ENCODE data around the gene ADCY9.
A peak's percentile ranks its signal among the peaks of the same experiment; 100 is the strongest.

Gene ADCY9

DNA sequence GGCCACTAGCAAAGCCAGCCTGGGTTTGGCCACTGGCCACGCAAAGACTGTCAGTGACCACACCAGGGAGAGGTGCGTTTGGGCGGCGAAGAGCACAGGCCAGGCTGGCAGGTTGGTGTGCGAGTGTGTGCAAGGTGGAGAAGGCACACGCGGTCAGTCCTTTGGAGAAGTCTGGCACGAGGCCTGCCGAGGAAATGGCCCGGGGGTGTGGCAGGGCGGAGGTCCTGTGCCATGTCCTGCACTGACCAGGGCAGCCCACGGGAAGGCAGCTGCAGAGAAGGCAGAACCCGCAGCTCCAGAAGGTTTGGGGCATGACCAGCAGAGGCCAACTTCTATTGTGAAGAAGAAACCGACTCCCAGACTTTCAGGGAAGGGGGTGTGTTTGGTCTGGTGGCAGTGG lies 90.8 kb downstream of the ADCY9 start:
- no peak for DNase-seq

DNA sequence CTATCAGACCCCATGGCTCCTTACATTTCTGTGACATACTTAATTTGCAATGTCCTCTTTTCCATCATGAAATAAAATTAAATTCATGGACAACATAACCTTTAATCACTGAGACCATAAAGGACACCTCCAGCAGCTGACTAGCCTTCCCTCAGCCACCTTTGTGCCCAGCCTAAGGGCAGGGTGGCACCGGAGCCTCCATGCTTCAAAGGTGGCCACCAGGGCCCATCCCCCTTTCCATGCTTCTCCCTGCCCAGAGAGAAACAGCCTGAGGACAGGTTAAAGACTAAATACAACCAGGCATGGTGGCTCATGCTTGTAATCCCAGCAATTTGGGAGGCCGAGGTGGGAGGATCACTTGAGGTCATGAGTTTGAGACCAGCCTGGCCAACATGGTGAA lies 94.3 kb downstream of the ADCY9 start:
- DNase-seq = no peak

DNA sequence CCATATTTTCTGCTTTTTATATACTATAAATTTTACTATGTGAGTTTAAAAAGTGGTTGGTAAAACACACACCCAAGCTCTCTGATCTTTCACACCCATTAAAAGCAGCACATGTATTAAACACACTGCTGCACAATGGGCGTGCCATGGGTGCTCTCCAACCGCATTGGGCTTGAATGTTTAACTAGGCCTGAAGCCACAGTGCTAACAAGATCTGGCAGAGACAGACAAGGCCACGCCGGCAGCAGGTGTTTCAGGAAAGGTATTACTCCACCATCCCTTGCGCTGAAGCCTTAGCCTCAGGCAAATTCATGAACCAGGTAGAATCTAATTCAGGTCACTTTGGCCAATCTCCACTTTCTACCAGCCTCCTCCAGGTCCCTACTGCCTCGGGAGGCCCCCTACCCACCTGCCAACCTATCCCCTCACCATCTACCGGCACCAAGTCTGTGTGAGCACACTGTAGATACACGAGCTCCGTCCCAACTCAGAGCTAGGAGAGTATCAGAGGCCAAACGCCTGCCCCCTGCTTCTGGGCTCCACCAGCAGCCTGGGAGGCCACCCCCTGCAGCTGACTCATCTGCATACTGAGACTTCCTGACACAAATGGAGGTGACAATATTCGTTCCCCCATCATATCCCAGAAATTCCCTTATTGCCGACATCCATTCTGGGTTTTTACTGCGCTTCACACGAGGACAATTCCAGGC lies 95.0 kb downstream of the ADCY9 start:
- peak; percentile 95 for DNase-seq

DNA sequence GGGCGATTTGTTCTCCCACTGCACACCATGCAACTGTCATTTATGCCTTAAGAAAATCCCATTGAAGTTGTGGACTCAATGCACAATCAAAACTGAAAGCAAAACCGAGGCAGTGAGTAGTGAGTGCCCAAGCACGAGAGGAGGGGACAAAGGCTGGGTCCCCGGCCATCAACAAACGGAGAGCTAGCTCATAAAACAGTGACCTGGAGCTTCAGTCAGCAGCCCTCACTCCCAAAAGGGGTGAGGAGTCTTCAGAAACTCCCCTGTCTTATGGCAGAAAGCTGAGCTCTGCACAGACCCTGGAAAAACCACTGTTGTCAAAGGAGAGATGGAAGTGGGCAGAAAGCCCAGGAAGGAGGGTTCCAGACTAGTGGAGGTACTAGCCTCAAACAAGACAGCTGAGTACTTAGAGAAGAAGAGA lies 96.9 kb downstream of the ADCY9 start:
- DNase-seq = peak; percentile 88

DNA sequence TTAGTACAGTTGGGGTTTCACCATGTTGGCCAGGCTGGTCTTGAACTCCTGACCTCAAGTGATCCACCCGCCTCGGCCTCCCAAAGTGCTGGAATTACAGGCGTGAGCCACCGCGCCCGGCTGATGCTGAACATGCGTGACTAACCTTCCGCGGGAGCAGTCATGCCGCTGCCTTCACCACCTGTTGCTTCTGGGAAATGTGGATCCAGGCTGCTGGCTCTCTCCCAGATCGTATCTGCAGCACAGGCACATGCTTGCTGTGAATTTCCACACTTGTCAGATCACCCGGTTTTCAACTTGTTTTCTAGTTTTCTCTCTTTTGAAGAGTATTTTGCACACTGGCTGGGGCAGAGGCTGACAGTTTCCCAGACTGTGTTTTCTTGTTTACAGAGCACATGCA lies 97.9 kb downstream of the ADCY9 start:
- DNase-seq = no peak

DNA sequence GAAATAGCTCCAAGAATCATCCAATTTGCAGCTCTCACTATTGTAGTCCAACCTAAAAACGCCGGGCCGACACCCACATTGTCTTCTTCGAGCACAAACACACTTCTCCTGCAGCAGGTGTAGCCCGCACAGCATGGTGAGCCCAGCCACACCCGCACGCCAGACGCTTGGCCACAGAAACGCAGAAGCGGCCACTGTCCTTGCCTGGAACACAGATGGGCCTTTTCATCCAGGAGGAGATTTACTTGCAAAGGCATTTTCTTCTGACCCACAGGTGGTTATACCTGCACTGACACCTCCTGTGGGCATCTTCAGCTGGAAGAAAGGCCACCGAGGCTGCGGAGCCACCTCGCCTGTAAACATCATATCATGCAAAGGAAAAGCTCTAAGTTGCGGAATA lies 98.4 kb downstream of the ADCY9 start:
- DNase-seq = no peak

DNA sequence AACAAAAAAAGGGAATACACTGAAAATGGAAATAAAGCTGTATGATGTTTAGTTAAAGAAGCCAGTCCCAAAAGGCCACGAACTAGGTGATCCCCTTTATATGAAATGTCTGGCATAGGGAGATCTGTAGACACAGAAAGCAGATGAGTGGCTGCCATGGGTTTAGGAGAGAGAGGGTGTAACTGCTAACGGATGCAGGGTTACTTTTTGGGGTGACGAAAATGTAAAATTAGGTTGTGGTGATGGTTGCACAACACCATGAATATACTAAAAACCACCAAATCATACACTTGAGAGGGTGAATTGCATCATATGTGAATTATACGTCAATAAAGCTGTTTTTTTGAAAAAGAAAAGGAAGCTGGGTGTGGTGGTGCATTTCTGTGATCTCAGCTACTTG lies 99.6 kb downstream of the ADCY9 start:
- no peak for DNase-seq

DNA sequence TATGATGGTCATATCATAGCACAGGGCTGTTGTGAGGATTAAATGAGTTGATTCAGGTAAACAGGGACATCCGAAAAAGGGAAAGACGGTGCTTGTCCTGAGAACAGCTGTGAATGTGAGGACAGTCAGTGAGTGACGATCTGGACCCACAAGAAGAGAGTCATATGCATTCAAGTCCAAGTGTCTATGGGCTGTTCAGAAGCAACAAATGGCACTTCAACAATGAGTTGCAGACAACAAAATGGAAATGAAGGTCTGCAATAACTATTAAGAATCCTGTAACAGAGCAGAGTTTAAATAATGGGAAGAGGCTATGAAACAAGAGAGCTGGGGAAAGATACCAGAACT lies 100.3 kb downstream of the ADCY9 start:
- no peak for DNase-seq

DNA sequence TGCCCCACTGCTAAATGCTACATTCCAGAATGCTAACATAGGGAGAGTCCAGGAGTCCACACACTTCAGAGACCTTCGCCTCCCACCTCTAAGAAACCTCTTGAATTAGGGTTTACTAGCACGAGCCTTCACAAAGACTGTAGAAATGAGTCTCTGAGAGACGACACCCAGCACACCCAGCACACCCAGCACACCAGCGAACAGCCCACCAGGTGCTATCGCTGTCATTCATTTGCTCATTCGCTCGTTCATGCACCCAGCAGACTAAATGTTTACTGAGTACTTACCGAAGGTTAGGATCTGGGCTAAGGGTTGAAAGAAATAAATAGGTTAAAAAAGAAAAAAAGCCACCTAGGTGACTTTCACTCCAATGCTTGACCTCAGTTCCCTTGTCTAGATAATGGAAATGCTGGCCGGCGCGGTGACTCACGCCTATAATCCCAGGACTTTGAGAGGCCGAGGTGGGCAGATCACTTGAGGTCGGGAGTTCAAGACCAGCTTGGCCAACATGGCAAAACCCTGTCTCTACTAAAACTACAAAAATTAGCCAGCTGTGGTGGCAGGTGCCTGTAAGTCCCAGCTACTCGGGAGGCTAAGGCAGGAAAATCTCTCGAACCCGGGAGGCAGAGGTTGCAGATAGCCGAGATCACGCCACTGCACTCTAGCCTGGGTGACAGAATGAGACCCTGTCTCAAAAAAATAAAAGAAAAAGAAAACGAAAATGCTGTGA lies 100.8 kb downstream of the ADCY9 start:
- DNase-seq = no peak

DNA sequence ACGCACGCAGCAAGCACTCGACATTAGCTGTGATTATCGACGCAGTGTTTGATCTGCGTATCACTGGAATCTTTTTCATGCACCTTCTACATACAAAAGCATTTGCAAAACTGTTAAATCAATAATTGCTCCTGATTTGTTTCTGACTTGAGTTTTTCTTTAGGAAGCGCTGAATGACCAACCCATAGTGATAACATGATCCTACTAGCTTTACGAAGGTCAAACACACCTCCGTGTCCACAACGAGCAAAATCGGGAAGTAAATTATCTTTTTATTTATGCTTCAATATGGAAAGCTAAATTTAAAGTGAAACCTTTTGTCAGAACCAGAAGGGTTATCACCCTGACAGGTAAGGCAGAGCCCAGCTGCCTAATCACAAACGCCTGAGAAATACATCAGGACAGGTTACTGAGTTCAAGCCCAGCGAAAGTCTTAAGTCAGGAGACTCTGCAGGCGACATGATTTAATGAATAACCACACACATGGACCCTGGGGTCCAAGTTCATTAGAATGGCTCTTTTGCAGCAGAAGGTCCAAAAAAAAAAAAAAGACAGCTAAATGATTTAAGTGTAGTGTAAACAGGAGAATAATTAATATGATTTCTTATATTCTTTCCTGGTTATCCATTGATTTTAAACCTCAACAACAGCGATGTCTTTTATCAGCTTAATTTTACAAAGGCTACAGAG lies 104.2 kb downstream of the ADCY9 start:
- DNase-seq = no peak

DNA sequence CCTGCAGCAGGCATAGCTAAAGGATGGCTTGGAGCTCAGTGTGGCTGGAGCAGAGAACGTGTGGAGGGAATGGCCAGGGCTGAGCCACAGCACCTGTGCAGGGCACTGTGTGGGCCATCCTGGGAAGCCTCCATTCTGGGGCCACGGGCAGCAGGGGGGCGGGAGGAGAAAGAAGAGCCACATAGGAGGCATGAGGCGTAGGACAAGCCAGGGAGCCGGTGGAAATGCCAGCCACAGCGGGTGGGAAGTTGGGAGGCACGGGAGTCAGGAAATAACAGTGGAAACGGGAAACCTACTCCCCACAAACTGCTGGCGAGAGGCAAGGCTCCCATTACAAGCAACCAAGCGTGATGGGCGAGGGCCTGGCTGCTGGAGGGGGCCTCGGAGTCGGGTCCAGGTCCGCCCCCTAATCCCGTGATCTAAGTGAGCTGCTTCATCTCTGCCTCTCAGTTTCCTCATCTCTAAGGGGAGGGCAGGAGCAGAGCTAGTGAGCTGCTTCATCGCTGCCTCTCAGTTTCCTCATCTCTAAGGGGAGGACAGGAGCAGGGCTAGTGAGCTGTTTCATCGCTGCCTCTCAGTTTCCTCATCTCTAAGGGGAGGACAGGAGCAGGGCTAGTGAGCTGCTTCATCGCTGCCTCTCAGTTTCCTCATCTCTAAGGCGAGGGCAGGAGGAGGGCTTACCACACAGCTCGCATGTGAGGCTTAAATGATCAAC lies 104.9 kb downstream of the ADCY9 start:
- no peak for DNase-seq

DNA sequence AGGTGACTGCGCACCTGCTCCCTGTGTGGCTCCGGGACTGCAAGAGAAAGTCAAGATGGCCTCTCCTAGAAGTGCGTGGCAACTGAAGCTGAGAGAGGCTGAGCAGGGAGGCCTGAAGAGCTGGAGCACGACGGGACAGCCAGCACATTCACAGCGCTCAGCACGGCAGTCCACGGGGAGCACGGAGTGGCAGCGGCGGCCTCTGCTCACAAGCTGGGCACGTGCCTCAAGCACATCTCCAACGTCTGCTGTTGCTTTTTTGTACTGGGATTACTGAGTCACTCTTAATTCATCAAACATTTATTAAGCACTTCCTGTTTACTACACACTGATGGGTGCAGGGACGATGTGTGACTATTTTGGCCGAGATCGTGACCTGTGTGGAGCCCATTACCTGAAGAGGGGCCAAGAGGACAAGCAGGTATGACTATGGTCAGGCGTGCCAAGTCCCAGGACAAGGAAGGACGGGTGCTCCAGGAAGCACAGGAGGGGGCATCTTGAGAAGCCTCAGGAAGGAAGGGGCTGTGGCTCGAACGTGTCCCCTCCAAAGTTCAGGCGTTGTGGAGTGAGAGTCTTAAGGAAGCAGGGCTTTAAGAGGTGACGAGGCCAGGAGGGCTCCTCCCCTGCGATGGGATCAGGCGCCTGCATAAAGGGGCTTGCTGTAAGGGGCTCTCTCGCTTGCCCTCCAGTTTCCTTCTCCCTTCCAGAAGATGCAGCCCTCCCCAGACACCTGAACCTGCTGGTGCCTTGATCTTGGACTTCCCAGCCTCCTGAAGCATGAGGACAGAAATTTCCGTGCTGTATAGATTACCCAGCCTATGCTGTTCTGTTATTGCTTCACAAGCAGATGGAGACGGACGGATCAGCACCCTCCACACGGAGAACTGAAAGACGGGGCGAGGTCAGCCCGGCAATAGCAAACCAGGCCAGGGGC lies 105.8 kb downstream of the ADCY9 start:
- DNase-seq = no peak

DNA sequence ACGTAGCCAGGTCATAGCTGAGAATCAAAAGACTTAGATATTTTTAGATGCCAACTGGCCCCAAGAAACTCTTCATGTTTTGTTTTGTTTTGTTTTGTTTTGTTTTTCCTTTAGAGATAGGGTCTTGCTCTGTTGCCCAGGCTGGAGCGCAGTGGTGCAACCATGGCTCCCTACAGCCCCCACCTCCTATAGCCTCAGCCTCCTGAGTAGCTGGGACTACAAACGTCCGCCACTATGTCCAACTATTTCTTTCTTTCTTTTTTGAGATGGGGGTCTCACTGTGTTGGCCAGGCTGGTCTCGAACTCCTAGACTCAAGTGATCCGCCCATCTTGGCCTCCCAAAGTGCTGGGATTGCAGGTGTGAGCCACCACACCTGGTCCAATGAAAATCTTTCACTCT lies 107.1 kb downstream of the ADCY9 start:
- DNase-seq = no peak

DNA sequence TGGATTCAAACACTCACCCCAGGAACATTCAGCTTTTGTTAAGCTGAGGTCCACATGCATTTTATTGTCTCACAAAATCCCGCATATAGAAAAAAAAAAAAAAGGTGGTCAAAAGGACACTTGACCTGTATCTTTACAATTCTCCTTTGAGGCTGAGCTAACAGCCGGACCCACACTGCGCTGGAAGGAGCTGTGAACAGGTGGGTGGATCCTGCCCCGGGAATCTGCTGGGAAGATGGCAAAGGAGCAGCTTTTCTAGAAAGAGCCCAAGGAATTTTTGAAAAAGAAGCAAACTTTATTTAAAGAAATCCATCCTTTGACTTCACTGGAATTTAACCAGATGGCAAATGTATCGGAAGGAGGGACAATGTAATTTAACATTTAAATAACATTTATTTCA lies 108.1 kb downstream of the ADCY9 start:
- DNase-seq = no peak

DNA sequence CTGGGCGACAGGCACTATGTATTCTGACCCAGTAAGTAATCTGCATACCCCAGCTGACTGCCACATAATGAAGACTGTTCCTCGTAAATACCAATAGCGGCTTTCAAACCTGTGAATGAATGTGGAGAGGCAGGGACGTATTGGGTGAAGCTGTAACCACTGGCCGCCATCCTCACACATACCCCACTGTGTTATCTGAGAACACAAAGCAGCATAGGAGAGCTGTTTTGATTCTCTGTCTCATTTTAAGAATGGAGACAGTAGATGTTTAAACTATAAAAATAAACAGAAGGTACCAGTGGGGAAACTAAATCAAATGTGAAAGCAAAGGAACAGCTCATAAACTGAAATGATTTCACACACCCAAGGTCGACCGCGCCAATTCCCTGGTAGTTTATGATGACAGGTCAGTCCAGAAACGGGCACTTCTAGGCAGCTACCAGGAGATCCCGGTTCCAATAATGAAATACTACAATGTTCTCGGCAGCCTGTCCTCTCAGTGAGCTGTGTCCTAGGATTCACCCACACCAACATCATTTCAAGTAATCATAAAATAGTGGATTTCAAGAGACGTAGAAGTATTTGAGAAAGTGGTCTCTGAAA lies 109.7 kb downstream of the ADCY9 start:
- DNase-seq = no peak

DNA sequence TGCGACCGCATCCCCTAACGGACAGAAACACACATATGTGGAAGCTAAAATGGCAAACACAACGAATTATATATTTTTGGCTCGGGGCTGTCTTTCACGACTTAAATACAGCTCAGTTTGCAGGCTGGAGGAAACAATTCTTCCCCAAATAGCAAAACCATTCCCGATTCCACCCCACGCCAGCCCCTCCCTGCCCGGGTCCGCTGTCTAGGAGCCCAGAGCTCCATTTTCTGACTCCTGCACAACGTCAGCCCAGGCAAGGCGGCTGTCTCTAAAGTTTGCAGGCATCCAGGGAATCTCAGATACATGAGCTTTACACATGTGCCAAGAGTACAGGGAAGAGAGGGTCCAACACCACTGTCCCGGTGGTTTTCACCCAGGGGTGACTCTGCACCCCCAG lies 110.5 kb downstream of the ADCY9 start:
- DNase-seq = no peak

DNA sequence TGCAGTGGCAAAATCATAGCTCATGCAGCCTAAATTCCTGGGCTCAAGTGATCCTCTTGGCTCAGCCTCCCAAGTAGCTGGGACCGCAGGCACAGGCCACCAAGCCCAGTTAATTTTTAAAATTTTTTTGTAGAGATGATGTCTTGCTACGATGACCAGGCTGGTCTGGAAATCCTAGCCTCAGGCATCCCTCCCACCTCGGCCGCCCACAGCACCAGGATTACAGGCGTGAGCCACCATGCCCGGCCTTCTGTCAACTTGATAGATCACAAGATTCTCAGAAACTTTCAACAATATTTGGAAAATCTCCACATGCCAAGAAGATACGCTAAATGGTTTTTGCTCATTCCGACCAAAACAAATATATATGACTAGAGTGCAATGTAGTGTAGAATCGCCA lies 111.0 kb downstream of the ADCY9 start:
- no peak for DNase-seq

DNA sequence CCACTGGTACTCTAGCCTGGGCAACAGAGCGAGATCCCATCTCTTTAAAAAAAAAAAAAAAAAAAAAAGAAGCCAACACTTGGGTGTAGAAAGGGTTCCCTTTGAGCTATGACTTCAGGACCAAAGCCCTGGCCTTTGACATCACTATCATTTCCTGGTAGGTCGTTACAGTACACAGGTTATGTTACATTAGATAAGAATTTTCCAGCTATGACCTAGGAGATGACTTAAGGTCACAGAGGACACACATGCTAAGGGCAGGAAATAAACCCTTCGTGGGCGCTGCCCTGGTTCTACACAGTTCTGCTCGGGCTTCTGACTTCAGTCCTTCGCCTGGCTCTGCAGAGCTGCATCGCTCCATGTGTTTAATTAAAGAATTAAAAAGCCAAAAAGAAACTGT lies 112.0 kb downstream of the ADCY9 start:
- no peak for DNase-seq

DNA sequence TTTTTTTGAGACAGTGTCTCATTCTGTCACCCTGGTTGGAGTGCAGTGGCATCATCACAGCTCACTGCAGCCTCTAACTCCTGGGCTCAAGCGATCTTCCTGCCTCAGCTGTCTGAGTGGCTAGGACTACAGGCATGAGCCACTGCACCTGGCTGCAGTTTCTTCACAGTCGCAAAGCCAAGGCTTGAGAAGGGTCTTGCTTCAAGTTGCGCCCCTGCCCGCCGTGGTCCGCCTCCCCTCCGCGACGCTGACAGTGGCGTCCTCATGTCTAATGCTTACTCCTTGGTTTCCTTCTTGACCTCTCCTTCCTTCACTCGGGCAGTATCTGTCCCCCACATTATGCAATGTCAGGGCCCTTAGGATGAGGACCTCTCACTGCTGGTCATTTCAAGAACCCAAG lies 112.7 kb downstream of the ADCY9 start:
- no peak for DNase-seq

DNA sequence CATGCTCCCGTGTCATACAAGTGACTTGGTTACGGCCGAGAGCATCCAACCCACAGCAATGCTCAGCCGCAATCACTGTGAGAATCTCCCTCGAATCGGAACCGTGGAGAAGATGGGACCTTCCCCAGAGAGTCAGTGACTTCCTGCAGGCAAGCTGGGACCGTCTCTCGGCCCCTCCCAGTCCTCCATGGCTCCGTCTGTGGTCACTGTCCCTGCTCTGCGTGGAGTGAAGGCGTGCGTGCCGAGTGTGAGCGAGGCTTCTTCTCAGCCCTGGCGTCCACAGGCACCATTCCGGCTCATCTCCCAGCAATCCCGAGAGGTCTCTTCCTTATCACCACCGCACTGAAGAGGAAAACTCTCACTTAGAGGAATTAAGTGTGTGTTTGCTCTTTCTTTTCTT lies 113.1 kb downstream of the ADCY9 start:
- no peak for DNase-seq

DNA sequence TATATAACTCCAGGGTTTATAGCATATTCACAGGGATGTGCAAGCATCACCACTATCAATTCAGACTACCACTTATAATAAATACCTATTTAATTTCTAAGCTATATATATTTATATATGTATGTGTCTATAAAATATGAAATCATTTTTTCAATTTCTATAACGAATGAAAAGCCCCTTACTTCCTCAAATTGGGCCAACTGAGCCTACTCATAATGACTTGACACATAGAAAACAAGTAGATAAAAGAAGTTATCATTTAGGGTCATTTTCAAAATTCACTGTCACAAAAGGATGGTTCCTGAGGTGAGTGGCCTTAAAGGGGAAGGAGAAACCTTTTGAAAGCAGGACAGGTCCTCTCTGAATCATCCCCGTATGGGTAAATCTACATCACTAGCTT lies 114.1 kb downstream of the ADCY9 start:
- DNase-seq = no peak
